ENCODE measurements around the gene IL1B. TPM values are rescaled to one million over a fixed set of nuclear protein-coding genes. Genes with fewer than 3 reads are reported as not detected.

IL1B gene
- total and polyA plus RNA-seq, 2 of the 8 experiments (the other 6 are each of a cell fraction or from before 2014, with no cell fraction given): not detected

GRCh38 chr2:112794131-112794733 is 42.3 kb downstream of the IL1B start:
- Histone ChIP-seq H2BK5ac (ENCODE audit: low read depth, low read length) (0 out of 2 replicates have a peak overlapping the region, but pooled peaks have one; percentile 47), H2BK15ac (ENCODE audit: low read length) (no peak overlapping the region), H3K14ac (ENCODE audit: insufficient read length) (no peak overlapping the region), H2BK120ac (replicated peaks; ENCODE audit: low read depth, low read length) (no peak overlapping the region), H3K9ac (replicated peaks in 1 of 4; ENCODE audit: extremely low read depth in 1 of 4, low read depth in 3 of 4, low read length in 3 of 4) (no peak overlapping the region), H3K4me3 (ENCODE audit: extremely low read depth in 1 of 4, insufficient read depth in 2 of 4, low read depth in 3 of 4, low read length in 4 of 4) (no peak overlapping the region), H3K9me3 (ENCODE audit: insufficient read depth in 2 of 2, low read depth in 1 of 2, low read length in 1 of 2) (peaks cover 0 to 3% of the 10 kb centered on the region in 2 experiments; a peak in 2 of 4 replicates), H3K18ac (ENCODE audit: extremely low read depth, low read length) (no peak overlapping the region), H4K5ac (ENCODE audit: insufficient read length, low read depth, low read length) (no peak overlapping the region), H3K27ac (ENCODE audit: low read depth, low read length) (no peak overlapping the region), H3K36me3 (ENCODE audit: control insufficient read depth in 2 of 4, insufficient read depth in 4 of 4, low read length in 3 of 4) (no peaks in the 10 kb centered on the region), H3K79me2 (ENCODE audit: control insufficient read depth in 1 of 2, insufficient read depth in 2 of 2, low read length in 2 of 2) (no peaks in the 10 kb centered on the region), H2AFZ (ENCODE audit: low read length) (peak overlapping the region; percentile 96), H3K4me2 (ENCODE audit: insufficient read depth in 1 of 2, low read depth in 2 of 2, low read length in 2 of 2) (no peak overlapping the region), H4K20me1 (replicated peaks in 1 of 2; ENCODE audit: control insufficient read depth in 1 of 2, insufficient read depth in 2 of 2, low read length in 2 of 2) (no peaks in the 10 kb centered on the region), H2BK12ac (ENCODE audit: low read depth, low read length) (no peak overlapping the region), H3K23ac (ENCODE audit: insufficient read length) (no peak overlapping the region), H4K8ac (ENCODE audit: extremely low read depth, insufficient read depth, low read length) (no peak overlapping the region), H3K4ac (replicated peaks; ENCODE audit: insufficient read length, low read depth, low read length) (no peak overlapping the region), H3K4me1 (replicated peaks in 1 of 4; ENCODE audit: control insufficient read depth in 3 of 4, insufficient read depth in 4 of 4, low read length in 3 of 4) (peaks cover 0 to 6% (median 2%) of the 10 kb centered on the region in 4 experiments; a peak in 5 of 7 replicates), H2AK5ac (ENCODE audit: low read depth, low read length) (no peak overlapping the region), H4K91ac (replicated peaks; ENCODE audit: insufficient read length, low read length) (no peak overlapping the region), H3K56ac (replicated peaks; ENCODE audit: insufficient read length, low read depth, low read length) (no peak overlapping the region), H3K79me1 (ENCODE audit: low read depth, low read length) (no peaks in the 10 kb centered on the region), H3K27me3 (replicated peaks in 1 of 4; ENCODE audit: control insufficient read depth in 3 of 4, extremely low read depth in 1 of 4, insufficient read depth in 3 of 4, low read length in 3 of 4) (no peaks in the 10 kb centered on the region), H2BK20ac (ENCODE audit: low read length) (no peak overlapping the region), H3K23me2 (ENCODE audit: low read depth, low read length) (no peaks in the 10 kb centered on the region)
- CTCF ChIA-PET (ENCODE audit: partially characterized antibody): interaction anchor here (0.7 to 1.6 kb wide), 2 partner anchors 91 to 147 kb away, joined by 3 to 4 read pairs; no protein-coding TSS in a partner anchor
- 85% methylated on average over 5 of the region's 5 CpGs; no CpG with 5 or more reads in 1 of the 2 experiments for WGBS, 2 experiments (ENCODE audit: extremely low coverage in 1 of 2, insufficient coverage in 1 of 2, insufficient read length in 1 of 2, insufficient replicate concordance in 2 of 2, low coverage in 1 of 2, low lambda C conversion rate in 2 of 2, missing lambda C conversion rate in 1 of 2)
- DNase-seq (ENCODE audit: low read depth in 1 of 2, low spot score in 2 of 2): no peak
- TF ChIP-seq TAF1 (IDR thresholded peaks at IDR 0.05; ENCODE audit: low read depth, low read length) (no peak), CEBPB (IDR thresholded peaks at IDR 0.05; ENCODE audit: low read depth, low read length) (peak; percentile 15; the same call in 1 of the 2 replicates)
- no peak for FAIRE-seq
- POLR2A ChIA-PET (ENCODE audit: partially characterized antibody): no interaction called here

Data from H1 (cell line).